Measurements from ENCODE around the gene NCOA7. TPM values are rescaled to one million over a fixed set of nuclear protein-coding genes. Genes with fewer than 3 reads are reported as not detected.
"Not testable (repeated sequence)": the region's sequence is repeated elsewhere in the genome, so short reads cannot be mapped to it uniquely, and the experiment has no call there.

Gene NCOA7
- polyA plus RNA-seq, 6 donors from 2014 or later = 1.6 to 10.9 (median 8.4) TPM

GRCh38 chr6:125943528-125944433 is 153.0 kb downstream of the NCOA7 start:
- peak overlapping the region in 1 of 6 donors; percentile 51 for H3K27ac Mint-ChIP-seq
- no peak overlapping the region for H3K4me3 Mint-ChIP-seq
- H3K9me3 Mint-ChIP-seq = no peaks in the 10 kb centered on the region
- no peaks in the 10 kb centered on the region for H3K4me1 Mint-ChIP-seq
- ATAC-seq (ENCODE audit: low read depth in 2 of 2) = no peak
- H3K36me3 Mint-ChIP-seq = no peaks in the 10 kb centered on the region
- peaks cover 6 to 24% (median 18%) of the 10 kb centered on the region in 3 donors for H3K27me3 Mint-ChIP-seq
- no peak for DNase-seq

- ATAC-seq (ENCODE audit: low read depth in 2 of 2) (no peak), DNase-seq (no peak)
- Mint-ChIP-seq H3K27ac (no peak overlapping the region), H3K27me3 (peaks cover 6 to 19% (median 18%) of the 10 kb centered on the region in 3 donors), H3K36me3 (no peaks in the 10 kb centered on the region), H3K9me3 (no peaks in the 10 kb centered on the region), H3K4me1 (no peaks in the 10 kb centered on the region), H3K4me3 (no peak overlapping the region)
Measured at GRCh38 chr6:125944434-125944816, 153.7 kb downstream of the NCOA7 start.

GRCh38 chr6:125944896-125945295 is 154.1 kb downstream of the NCOA7 start:
- no peak for ATAC-seq (ENCODE audit: low read depth in 2 of 2)
- no peak for DNase-seq
- Mint-ChIP-seq H3K9me3 (no peaks in the 10 kb centered on the region), H3K36me3 (no peaks in the 10 kb centered on the region), H3K27me3 (peaks cover 6 to 17% (median 15%) of the 10 kb centered on the region in 3 donors), H3K4me3 (no peak overlapping the region), H3K27ac (no peak overlapping the region), H3K4me1 (no peaks in the 10 kb centered on the region)

- Mint-ChIP-seq H3K4me1 (no peaks in the 10 kb centered on the region), H3K9me3 (no peaks in the 10 kb centered on the region), H3K36me3 (no peaks in the 10 kb centered on the region), H3K27ac (no peak overlapping the region), H3K4me3 (no peak overlapping the region), H3K27me3 (peaks cover 6 to 18% (median 14%) of the 10 kb centered on the region in 3 donors)
- DNase-seq (no peak), ATAC-seq (ENCODE audit: low read depth in 2 of 2) (no peak)
Measured at GRCh38 chr6:125945378-125946141, 154.8 kb downstream of the NCOA7 start.

GRCh38 chr6:125947615-125948014 is 156.9 kb downstream of the NCOA7 start:
- Mint-ChIP-seq H3K4me3 (no peak overlapping the region), H3K27me3 (peaks cover 9 to 20% (median 9%) of the 10 kb centered on the region in 3 donors), H3K36me3 (no peaks in the 10 kb centered on the region), H3K4me1 (no peaks in the 10 kb centered on the region), H3K27ac (no peak overlapping the region), H3K9me3 (no peaks in the 10 kb centered on the region)
- no peak for DNase-seq
- no peak for ATAC-seq (ENCODE audit: low read depth in 2 of 2)

GRCh38 chr6:125948455-125948854 is 157.7 kb downstream of the NCOA7 start:
- Mint-ChIP-seq H3K27ac (no peak overlapping the region), H3K4me1 (no peaks in the 10 kb centered on the region), H3K9me3 (no peaks in the 10 kb centered on the region), H3K4me3 (no peak overlapping the region), H3K36me3 (no peaks in the 10 kb centered on the region), H3K27me3 (peaks cover 10 to 17% (median 10%) of the 10 kb centered on the region in 3 donors)
- no peak for ATAC-seq (ENCODE audit: low read depth in 2 of 2)
- no peak for DNase-seq

- H3K4me3 Mint-ChIP-seq = no peak overlapping the region
- H3K4me1 Mint-ChIP-seq = no peaks in the 10 kb centered on the region
- no peaks in the 10 kb centered on the region for H3K36me3 Mint-ChIP-seq
- H3K27ac Mint-ChIP-seq = no peak overlapping the region
- ATAC-seq (ENCODE audit: low read depth in 2 of 2) = no peak
- DNase-seq = no peak
- H3K9me3 Mint-ChIP-seq = no peaks in the 10 kb centered on the region
- peaks cover 10 to 17% (median 10%) of the 10 kb centered on the region in 3 donors for H3K27me3 Mint-ChIP-seq
Measured at GRCh38 chr6:125949069-125949468, 158.3 kb downstream of the NCOA7 start.

GRCh38 chr6:125950293-125950692 is 159.5 kb downstream of the NCOA7 start:
- H3K4me1 Mint-ChIP-seq = no peaks in the 10 kb centered on the region
- H3K4me3 Mint-ChIP-seq = no peak overlapping the region
- H3K27ac Mint-ChIP-seq = no peak overlapping the region
- DNase-seq (no peak), ATAC-seq (ENCODE audit: low read depth in 2 of 2) (no peak)
- peaks cover 10 to 17% (median 10%) of the 10 kb centered on the region in 3 donors for H3K27me3 Mint-ChIP-seq
- no peaks in the 10 kb centered on the region for H3K9me3 Mint-ChIP-seq
- no peaks in the 10 kb centered on the region for H3K36me3 Mint-ChIP-seq

- H3K27ac Mint-ChIP-seq = peak overlapping the region in 1 of 6 donors; percentile 61
- ATAC-seq (ENCODE audit: low read depth in 2 of 2); H3K36me3 Mint-ChIP-seq; H3K9me3 Mint-ChIP-seq; DNase-seq; H3K4me1 Mint-ChIP-seq; H3K4me3 Mint-ChIP-seq: not testable (repeated sequence)
- H3K27me3 Mint-ChIP-seq = peaks cover 10 to 15% (median 10%) of the 10 kb centered on the region in 3 donors
Measured at GRCh38 chr6:125950716-125951115, 160.0 kb downstream of the NCOA7 start.

GRCh38 chr6:125951323-125951722 is 160.6 kb downstream of the NCOA7 start:
- DNase-seq (no peak), ATAC-seq (ENCODE audit: low read depth in 2 of 2) (no peak)
- H3K36me3 Mint-ChIP-seq = no peaks in the 10 kb centered on the region
- H3K4me3 Mint-ChIP-seq = peak overlapping the region in 1 of 8 donors; percentile 22
- H3K4me1 Mint-ChIP-seq = peaks cover 0 to 3% (median 0%) of the 10 kb centered on the region in 3 donors
- no peak overlapping the region for H3K27ac Mint-ChIP-seq
- peaks cover 9 to 10% (median 10%) of the 10 kb centered on the region in 3 donors for H3K27me3 Mint-ChIP-seq
- no peaks in the 10 kb centered on the region for H3K9me3 Mint-ChIP-seq

- Mint-ChIP-seq H3K9me3 (no peaks in the 10 kb centered on the region), H3K4me1 (peaks cover 0 to 3% (median 0%) of the 10 kb centered on the region in 3 donors), H3K27me3 (peaks cover 9 to 10% (median 10%) of the 10 kb centered on the region in 3 donors), H3K36me3 (no peaks in the 10 kb centered on the region), H3K27ac (peak overlapping the region in 1 of 6 donors; percentile 53), H3K4me3 (no peak overlapping the region)
- no peak for DNase-seq
- no peak for ATAC-seq (ENCODE audit: low read depth in 2 of 2)
Measured at GRCh38 chr6:125952764-125953501, 162.2 kb downstream of the NCOA7 start.

- H3K27me3 Mint-ChIP-seq = peaks cover 9 to 10% (median 10%) of the 10 kb centered on the region in 3 donors
- no peaks in the 10 kb centered on the region for H3K36me3 Mint-ChIP-seq
- no peak overlapping the region for H3K4me3 Mint-ChIP-seq
- ATAC-seq (ENCODE audit: low read depth in 2 of 2) (no peak), DNase-seq (no peak)
- peaks cover 0 to 3% (median 0%) of the 10 kb centered on the region in 3 donors for H3K4me1 Mint-ChIP-seq
- H3K9me3 Mint-ChIP-seq = no peaks in the 10 kb centered on the region
- no peak overlapping the region for H3K27ac Mint-ChIP-seq
Measured at GRCh38 chr6:125953502-125953875, 162.7 kb downstream of the NCOA7 start.

- peaks cover 8 to 10% (median 9%) of the 10 kb centered on the region in 3 donors for H3K27me3 Mint-ChIP-seq
- H3K4me1 Mint-ChIP-seq = peaks cover 0 to 3% (median 0%) of the 10 kb centered on the region in 3 donors
- no peaks in the 10 kb centered on the region for H3K9me3 Mint-ChIP-seq
- DNase-seq (no peak), ATAC-seq (ENCODE audit: low read depth in 2 of 2) (no peak)
- H3K4me3 Mint-ChIP-seq = peak overlapping the region in 2 of 8 donors; percentile 5 to 50
- peak overlapping the region in 3 of 6 donors; percentile 22 to 58 (median 52) for H3K27ac Mint-ChIP-seq
- no peaks in the 10 kb centered on the region for H3K36me3 Mint-ChIP-seq
Measured at GRCh38 chr6:125954735-125955339, 164.1 kb downstream of the NCOA7 start.

All from naive B cell (primary cell).